Muscle of back (tissue), 11 donors: ENCODE results near the gene CSF1R. TPM values are rescaled to one million over a fixed set of nuclear protein-coding genes. Genes with fewer than 3 reads are reported as not detected.
A peak's percentile ranks its signal among the peaks of the same experiment; 100 is the strongest.

ENCODE experiments used
- DNase-seq, 3 donors: peaks; one replicate each; pipeline versions ENCODE4 v3.0.0 to v3.0.0-alpha.2; 2013
- polyA plus RNA-seq, 10 donors: library from polyadenylated mRNA; unstranded; fragments of 120-200 nt; gene quantifications; one replicate each; pipeline ENCODE4 v1.2.1, GENCODE V29; 2013; ENCODE audit not compliant: insufficient read length in 10 of 10

The CSF1R gene
- polyA plus RNA-seq, 10 donors, result 23.4 to 36.4 (median 27.8) TPM

GRCh38 chr5:150121448-150122157, 35.2 kb upstream of the CSF1R start:
- DNase-seq, result no peak

- no peak for DNase-seq
These were observed 34.5 kb upstream of the CSF1R start for GRCh38 chr5:150120617-150121447.

GRCh38 chr5:150120062-150120441, 33.7 kb upstream of the CSF1R start:
- DNase-seq, result no peak

GRCh38 chr5:150119421-150120061, 33.2 kb upstream of the CSF1R start:
- DNase-seq, result no peak

DNA sequence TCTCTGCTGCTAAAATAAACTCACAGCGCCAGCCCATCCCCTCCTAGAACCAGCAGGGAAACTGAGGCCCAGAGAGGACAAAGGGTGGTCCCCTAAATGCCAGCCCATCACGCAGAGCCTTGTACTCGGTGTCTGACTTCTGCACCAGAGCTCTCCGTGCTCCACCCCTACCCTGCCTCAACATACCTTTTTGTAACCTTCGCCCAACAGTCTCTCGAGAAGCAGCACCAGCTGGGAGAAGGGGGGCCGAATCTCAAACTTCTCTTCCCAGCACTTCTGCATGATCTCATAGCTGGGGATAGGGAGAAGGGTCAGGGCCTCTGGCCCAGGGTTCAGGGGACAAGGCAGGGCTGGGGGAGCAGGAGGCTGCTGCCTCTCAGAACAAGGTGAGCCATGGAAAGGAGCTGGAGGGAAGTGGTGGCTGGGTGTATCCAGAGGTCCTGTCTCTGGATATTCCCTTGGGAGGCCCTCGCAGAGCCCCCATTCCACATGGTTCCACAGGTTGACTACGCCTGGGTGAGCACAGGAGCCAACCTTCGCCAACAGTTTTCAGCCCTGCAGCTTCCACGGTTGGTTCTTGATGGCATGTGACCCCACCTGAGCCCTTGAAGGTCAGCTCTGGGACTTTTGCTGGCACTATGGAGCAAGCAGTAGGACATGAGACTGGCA, 32.3 kb upstream of the CSF1R start:
- DNase-seq, result no peak

GRCh38 chr5:150117945-150118560, 31.7 kb upstream of the CSF1R start:
- no peak for DNase-seq

GRCh38 chr5:150116667-150117400, 30.5 kb upstream of the CSF1R start:
- peak in 1 of 3 donors; percentile 1 for DNase-seq

DNA sequence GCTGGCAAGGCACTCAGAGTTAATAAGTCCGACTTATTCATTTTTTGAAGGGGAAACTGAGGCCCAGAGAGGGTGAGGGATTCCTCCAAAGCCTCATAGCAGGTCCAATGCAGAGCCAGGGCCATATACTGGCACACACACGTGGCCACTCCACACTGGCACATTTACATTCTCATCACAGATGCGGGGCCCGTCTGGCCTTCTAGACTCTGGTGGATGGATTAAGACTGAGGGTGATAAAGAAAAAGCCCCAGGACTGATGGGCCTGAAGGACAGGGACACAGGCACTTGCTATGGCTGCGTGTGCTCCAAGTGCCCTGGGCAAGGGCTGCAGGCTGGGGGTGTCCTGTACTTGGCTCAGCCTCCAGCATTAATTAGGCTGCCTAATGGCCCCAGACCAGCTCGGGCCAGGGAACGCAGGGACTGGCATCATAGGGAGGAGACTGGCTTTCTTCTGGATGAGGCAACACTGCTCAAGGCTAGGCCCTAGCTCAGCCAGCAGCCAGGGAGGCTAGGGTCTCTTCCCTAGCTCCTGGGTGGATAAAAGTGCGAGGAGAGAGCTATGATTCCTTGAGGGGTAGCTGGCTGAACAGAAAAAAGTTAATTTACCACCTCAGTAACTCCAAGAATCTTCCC, 28.5 kb upstream of the CSF1R start:
- DNase-seq, result peak in 1 of 3 donors; percentile 10

GRCh38 chr5:150114102-150114641, 27.8 kb upstream of the CSF1R start:
- peak in 1 of 3 donors; percentile 23 for DNase-seq

DNA sequence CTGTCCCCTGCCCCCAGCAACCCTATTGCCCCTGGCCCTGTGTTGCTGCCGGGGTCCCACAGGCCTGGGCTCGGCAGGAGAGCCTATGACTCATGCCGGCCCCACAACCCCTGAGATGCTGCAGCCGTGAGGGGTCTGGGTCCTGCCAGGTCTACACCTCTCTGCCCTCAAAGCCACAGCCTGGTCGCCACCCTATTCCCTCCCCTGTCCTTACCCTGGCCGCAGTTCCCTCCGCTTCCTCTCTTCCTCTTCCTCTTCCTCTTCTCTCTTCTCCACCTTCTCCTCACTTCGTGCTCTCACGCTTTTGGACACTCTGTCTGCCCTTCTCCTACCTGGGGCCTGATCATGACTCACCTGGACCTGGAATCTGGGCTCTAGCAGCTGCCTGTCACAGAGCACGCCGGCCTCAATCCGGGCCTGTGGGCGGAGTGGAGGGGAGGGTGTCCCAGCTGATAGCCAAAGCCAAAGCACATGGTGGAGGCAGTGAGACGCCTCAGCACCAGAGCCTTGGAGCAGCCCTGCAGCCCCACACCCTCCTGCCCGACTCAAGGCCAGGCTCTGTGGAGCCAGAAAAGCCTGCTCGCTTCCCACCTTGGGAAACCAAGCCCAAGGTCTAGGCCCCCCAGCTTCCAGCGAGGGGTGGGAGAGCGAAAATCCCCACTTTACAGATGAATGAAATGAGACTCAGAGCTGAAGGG, 26.8 kb upstream of the CSF1R start:
- DNase-seq, result peak in 1 of 3 donors; percentile 35

DNA sequence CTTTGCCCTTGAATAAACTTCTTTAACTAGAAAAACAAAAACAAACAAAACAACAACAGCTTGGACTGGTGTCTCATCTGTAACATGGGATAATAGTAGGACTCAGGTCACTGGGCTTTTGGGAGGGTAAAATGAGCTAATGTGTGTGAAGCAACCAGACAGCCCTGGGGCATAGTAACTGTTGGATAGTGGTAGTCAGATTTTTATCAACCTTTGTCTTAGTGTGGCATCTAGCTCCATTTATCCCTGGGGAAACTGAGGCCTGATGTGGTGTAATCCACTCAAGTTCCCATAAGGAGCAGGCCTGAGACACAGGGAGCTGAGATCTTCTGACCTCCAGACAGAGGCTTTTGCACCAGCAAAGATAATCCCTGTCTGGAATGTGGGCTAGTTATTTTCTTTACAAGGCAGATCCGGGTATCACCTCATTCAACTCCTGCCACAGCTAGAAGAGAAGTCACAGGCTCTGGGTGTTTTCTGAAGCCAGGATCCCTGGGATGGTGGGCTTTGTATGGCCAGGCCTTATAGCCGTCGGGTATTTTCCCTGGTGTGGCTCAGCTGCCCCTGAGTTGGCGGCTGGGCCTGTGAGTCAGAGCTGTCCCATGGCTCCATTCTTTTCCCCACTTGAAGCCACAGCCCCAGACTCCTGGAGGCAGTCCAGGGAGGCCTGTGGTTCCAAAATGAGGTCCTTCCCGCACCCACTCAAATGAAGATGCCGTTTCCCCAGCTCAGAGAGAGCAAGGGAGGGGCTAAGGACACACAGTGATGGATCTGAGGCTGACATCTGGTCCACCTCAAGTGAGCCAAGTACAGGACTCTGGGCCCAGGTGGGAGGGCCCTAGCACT, 26.1 kb upstream of the CSF1R start:
- peak in 2 of 3 donors; percentile 37 to 59 for DNase-seq

DNA sequence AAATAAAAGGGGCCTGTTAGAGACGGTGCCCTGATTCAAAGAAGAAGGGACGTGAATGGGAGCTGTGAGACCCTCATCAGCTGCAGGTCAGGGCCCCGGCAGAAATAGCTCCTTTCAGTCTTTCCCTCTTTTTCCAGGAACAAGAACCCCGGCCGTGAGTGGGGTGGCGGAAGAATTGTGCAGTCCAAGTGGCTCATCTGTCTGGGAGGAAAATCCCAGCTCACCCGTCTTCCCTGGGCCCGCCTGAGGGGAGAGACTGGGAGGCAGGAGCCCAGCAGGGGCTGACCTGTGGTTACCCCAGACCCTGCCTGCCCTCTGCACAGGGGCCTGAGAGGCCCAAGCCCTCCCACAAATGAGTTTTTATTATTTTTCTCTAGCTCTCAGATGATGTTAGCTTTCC, 24.8 kb upstream of the CSF1R start:
- peak in 1 of 3 donors; percentile 8 for DNase-seq

DNA sequence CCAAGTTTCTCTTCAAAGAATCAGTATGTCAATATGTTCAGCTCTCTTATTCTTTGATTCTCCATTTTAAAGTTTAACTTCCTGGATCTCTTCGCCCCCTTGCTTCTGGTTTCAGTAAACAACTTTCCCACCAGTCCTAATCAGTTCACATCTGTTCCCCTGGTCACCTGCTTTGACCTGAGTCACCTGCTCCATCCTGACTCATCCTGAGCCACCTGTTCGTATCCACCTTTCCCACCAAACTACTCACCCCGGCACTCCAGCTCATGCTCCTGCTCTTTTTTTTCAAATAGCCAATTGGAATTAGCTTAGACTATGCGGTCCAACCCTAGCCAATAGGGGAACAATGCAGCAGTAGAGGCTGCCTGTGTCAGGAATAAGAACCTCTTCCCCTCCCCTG, 23.6 kb upstream of the CSF1R start:
- DNase-seq, result peak in 1 of 3 donors; percentile 2

DNA sequence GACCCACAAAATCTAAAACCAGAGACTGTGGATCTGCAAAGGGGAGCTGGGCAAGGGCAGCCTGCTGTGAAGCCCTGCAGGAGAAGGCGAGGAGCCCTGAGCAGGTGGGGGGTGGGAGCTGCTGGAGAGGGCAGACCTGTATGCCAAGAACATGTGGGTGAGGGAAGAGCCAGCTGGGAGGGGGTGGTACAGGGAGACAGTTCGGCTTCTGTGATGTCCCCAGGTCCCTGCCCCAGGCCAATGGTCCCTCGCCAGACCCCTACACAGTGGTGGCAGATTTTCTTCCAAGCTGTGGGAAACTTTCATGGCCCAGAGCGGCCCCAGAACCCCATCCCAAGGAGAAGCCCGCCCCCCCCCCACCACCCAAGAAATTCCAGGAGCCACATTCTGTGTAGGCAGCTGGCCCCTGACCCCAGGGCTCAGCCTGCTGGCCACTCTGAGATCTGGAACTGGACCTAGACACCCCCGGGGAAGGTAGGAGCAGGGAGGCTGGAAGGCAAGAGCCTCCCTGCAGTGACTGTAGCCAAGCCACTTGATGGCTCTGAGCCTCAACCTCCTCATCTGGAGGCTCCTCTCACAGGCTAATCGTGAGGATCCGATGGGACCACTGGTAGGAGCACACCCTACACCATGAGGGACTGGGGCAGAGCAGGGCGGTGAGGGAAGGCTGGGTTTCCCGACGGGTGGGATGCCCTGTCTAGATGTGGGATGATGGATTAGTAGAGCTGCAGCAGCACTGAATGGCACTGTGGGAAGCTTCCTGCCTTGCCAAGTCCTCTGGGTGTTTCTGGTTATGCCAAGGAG, 22.6 kb upstream of the CSF1R start:
- DNase-seq, result no peak

- DNase-seq, result peak in 1 of 3 donors; percentile 46
These were observed 21.6 kb upstream of the CSF1R start for GRCh38 chr5:150107909-150108447.

- DNase-seq, result peak in 1 of 3 donors; percentile 25
These were observed 20.5 kb upstream of the CSF1R start for GRCh38 chr5:150106674-150107426.
